Occipital lobe (tissue), 1 donor: ENCODE data around the gene OR2AT4. TPM values are rescaled to one million over a fixed set of nuclear protein-coding genes. Genes with fewer than 3 reads are reported as not detected.

Source experiments
- total RNA-seq: library from RNA; depleted of rRNA; stranded (reverse); fragments of >200 nt; gene quantifications from one replicate; pipeline ENCODE4 v1.2.3, GENCODE V29; 2014

Gene OR2AT4
- total RNA-seq, 1 donor from 2014 or later, result not detected

Other genes starting within 250 kb of the OR2AT4 start
- gene XRRA1, start 147.8 kb downstream of the OR2AT4 start, total RNA-seq, result 10.1 TPM
- 20.1 TPM for gene SPCS2, start 147.6 kb downstream of the OR2AT4 start, total RNA-seq
- gene NEU3, start 107.9 kb downstream of the OR2AT4 start, total RNA-seq, result 19.0 TPM
- gene SLCO2B1, start 54.2 kb upstream of the OR2AT4 start, total RNA-seq, result 9.2 TPM
- gene TPBGL, start 143.9 kb upstream of the OR2AT4 start, total RNA-seq, result under 0.01 TPM